ENCODE measurements around the gene CCDC80. TPM values are rescaled to one million over a fixed set of nuclear protein-coding genes. Genes with fewer than 3 reads are reported as not detected.
A peak's percentile ranks its signal among the peaks of the same experiment; 100 is the strongest.

CCDC80 gene
- polyA plus RNA-seq, 3 donors, result 0.05 TPM; not detected in 2

DNA sequence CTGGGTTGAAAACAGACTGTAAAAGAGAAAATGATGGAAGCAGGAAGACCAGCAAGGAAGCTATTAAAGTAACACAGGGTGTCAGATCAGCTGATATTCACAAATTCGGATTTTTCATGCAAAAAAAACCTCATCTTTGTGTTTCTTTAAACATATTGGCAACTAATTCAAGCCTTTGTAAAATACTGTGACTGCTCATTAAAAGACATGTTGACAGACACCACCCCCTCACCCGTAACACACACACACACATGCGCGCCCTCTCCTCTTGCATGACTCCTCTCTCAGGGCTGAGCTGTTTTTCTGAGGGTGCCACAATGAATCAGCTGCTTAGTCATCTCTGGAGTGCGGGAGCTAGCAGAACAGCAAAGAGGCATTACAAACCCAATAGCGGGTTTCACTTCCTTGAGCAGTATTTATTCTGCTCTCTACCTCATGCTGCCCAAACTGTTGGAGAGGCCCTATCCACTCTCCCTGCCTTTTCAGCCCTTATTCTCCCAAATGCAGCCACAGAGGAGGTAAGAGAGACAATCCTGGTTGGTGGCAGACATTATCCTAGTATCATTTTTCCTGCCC is 35.8 kb upstream of the CCDC80 start:
- Mint-ChIP-seq H3K4me1 (peaks cover 70% of the 10 kb centered on the region), H3K27ac (peak overlapping the region; percentile 87 to 95 (median 92)), H3K9me3 (peaks cover 0 to 3% (median 0%) of the 10 kb centered on the region in 7 donors), H3K4me3 (peak overlapping the region; percentile 42 to 81), H3K36me3 (no peaks in the 10 kb centered on the region), H3K27me3 (ENCODE audit: low read depth in 3 of 3) (peaks cover 0 to 6% (median 0%) of the 10 kb centered on the region in 3 donors)
- Histone ChIP-seq H3K9me3 (replicated peaks in 1 of 2; ENCODE audit: control insufficient read depth in 1 of 2, insufficient read depth in 1 of 2, low read length in 2 of 2) (no peaks in the 10 kb centered on the region), H3K4me3 (replicated peaks in 1 of 3; ENCODE audit: low read depth in 2 of 3, low read length in 3 of 3) (peak overlapping the region; percentile 0 to 69 (median 40)), H3K4me2 (replicated peaks; ENCODE audit: extremely low read depth, low read length, poor library complexity, severe bottlenecking) (peak overlapping the region; percentile 80), H3K27ac (ENCODE audit: low read depth in 1 of 2, low read length in 2 of 2) (peak overlapping the region in 1 of 2 donors; percentile 90), H3K4me1 (ENCODE audit: control insufficient read depth in 1 of 2, insufficient read depth in 2 of 2, low read length in 2 of 2) (peaks cover 55 to 70% of the 10 kb centered on the region in 2 donors), H3K36me3 (replicated peaks in 1 of 2; ENCODE audit: control insufficient read depth in 1 of 2, insufficient read depth in 2 of 2, low read length in 2 of 2) (no peaks in the 10 kb centered on the region), H3K27me3 (ENCODE audit: control insufficient read depth in 2 of 2, insufficient read depth in 2 of 2, low read length in 2 of 2) (no peaks in the 10 kb centered on the region), H3K79me2 (ENCODE audit: insufficient read depth, low read length) (no peaks in the 10 kb centered on the region), H3K9ac (ENCODE audit: insufficient read depth, low read length, poor library complexity, severe bottlenecking) (peak overlapping the region; percentile 42), H2AFZ (ENCODE audit: insufficient read depth, low read depth, low read length, poor library complexity, severe bottlenecking) (no peak overlapping the region), H4K20me1 (ENCODE audit: insufficient read depth, low read length) (no peaks in the 10 kb centered on the region)
- DNase-seq, result peak; percentile 94 to 97 (median 95)
- intact Hi-C loops (cut with micrococcal nuclease), result loop anchor here in 1 of 2 donors (10.0 kb wide), 1 partner anchor 138 kb away; no protein-coding TSS in a partner anchor
- TF ChIP-seq, protein P1, sequence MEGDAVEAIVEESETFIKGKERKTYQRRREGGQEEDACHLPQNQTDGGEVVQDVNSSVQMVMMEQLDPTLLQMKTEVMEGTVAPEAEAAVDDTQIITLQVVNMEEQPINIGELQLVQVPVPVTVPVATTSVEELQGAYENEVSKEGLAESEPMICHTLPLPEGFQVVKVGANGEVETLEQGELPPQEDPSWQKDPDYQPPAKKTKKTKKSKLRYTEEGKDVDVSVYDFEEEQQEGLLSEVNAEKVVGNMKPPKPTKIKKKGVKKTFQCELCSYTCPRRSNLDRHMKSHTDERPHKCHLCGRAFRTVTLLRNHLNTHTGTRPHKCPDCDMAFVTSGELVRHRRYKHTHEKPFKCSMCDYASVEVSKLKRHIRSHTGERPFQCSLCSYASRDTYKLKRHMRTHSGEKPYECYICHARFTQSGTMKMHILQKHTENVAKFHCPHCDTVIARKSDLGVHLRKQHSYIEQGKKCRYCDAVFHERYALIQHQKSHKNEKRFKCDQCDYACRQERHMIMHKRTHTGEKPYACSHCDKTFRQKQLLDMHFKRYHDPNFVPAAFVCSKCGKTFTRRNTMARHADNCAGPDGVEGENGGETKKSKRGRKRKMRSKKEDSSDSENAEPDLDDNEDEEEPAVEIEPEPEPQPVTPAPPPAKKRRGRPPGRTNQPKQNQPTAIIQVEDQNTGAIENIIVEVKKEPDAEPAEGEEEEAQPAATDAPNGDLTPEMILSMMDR (IDR thresholded peaks at IDR 0.05), result no peak
- WGBS (ENCODE audit: insufficient coverage), result 2% methylated on average over 6 of the region's 6 CpGs

DNA sequence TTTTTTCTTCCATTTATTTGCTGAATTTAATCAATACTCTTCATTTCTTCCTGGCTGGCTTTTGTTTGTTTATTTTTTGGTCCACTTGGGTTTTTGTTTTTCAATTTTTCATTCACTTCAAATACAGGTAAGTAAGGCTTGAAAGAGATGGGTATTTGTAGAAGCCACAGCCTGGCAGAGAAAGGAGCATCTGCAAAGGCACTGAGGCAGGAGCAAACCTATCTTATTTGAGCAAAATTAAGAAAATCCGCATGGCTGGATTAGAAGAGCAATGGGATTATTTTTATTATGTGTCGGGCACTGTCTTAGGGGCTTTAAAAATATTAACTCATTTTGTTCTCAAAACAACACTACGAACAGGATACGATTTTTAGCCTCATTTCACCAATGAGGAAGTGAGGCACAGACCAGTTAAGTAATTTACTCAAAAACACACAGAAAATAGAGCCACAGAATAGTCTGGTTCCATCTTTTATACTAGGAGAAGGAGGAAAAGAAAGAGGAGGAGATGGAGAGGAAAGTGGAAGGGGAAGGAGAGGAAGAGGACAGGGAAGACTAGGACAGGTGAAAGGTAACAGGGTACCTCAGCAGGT is 35.1 kb upstream of the CCDC80 start:
- DNase-seq, result peak; percentile 12 to 61 (median 44)
- H3K4me3 Mint-ChIP-seq, result peak overlapping the region; percentile 42 to 81
- WGBS (ENCODE audit: insufficient coverage), result no CpG with 5 or more reads among the region's 4 CpGs
- Histone ChIP-seq H2AFZ (ENCODE audit: insufficient read depth, low read depth, low read length, poor library complexity, severe bottlenecking) (no peak overlapping the region), H3K4me3 (replicated peaks in 1 of 3; ENCODE audit: low read depth in 2 of 3, low read length in 3 of 3) (peak overlapping the region; percentile 0 to 69 (median 40)), H3K9me3 (replicated peaks in 1 of 2; ENCODE audit: control insufficient read depth in 1 of 2, insufficient read depth in 1 of 2, low read length in 2 of 2) (no peaks in the 10 kb centered on the region), H3K36me3 (replicated peaks in 1 of 2; ENCODE audit: control insufficient read depth in 1 of 2, insufficient read depth in 2 of 2, low read length in 2 of 2) (no peaks in the 10 kb centered on the region), H3K4me1 (ENCODE audit: control insufficient read depth in 1 of 2, insufficient read depth in 2 of 2, low read length in 2 of 2) (peaks cover 51 to 73% of the 10 kb centered on the region in 2 donors), H3K9ac (ENCODE audit: insufficient read depth, low read length, poor library complexity, severe bottlenecking) (peak overlapping the region; percentile 42), H3K4me2 (replicated peaks; ENCODE audit: extremely low read depth, low read length, poor library complexity, severe bottlenecking) (peak overlapping the region; percentile 80), H3K79me2 (ENCODE audit: insufficient read depth, low read length) (no peaks in the 10 kb centered on the region), H4K20me1 (ENCODE audit: insufficient read depth, low read length) (no peaks in the 10 kb centered on the region), H3K27me3 (ENCODE audit: control insufficient read depth in 2 of 2, insufficient read depth in 2 of 2, low read length in 2 of 2) (no peaks in the 10 kb centered on the region), H3K27ac (ENCODE audit: low read depth in 1 of 2, low read length in 2 of 2) (peak overlapping the region in 1 of 2 donors; percentile 90)
- H3K4me1 Mint-ChIP-seq, result peaks cover 73% of the 10 kb centered on the region
- TF ChIP-seq, protein P1 (IDR thresholded peaks at IDR 0.05), result no peak
- H3K27me3 Mint-ChIP-seq (ENCODE audit: low read depth in 3 of 3), result peaks cover 0 to 6% (median 0%) of the 10 kb centered on the region in 3 donors
- H3K36me3 Mint-ChIP-seq, result no peaks in the 10 kb centered on the region
- H3K27ac Mint-ChIP-seq, result peak overlapping the region; percentile 87 to 95 (median 92)
- intact Hi-C loops (cut with micrococcal nuclease), result loop anchor here in 1 of 2 donors (10.0 kb wide), 1 partner anchor 139 kb away; no protein-coding TSS in a partner anchor
- H3K9me3 Mint-ChIP-seq, result peaks cover 0 to 3% (median 0%) of the 10 kb centered on the region in 7 donors
